Upper lobe of left lung (tissue), 6 donors: ENCODE measurements around the gene PLCB2. TPM values are rescaled to one million over a fixed set of nuclear protein-coding genes. Genes with fewer than 3 reads are reported as not detected.

Experiments used
- ATAC-seq, 2 donors: fragments of 200-7000 bp; cut with Tn5 transposase; one replicate each; pipeline ENCODE4 v1.9.1; 2022; ENCODE audit warnings: mild to moderate bottlenecking in 2 of 2, moderate library complexity in 2 of 2; ENCODE audit not compliant: low FRiP score in 2 of 2
- DNase-seq, 2 donors: peaks; one replicate each; pipeline ENCODE4 v3.0.0-alpha.2; 2019 to 2020
- H3K27ac ChIP-seq, 4 donors: fragments of 200-600 bp; sonication (generic); one replicate each; pipeline ENCODE4 v1.5.1; 2016 to 2019
- H3K27me3 ChIP-seq, 4 donors: fragments of 200-600 bp; sonication (generic); one replicate each; pipeline ENCODE4 v1.5.1; 2017 to 2019
- H3K36me3 ChIP-seq, 4 donors: fragments of 200-600 bp; sonication (generic); one replicate each; pipeline ENCODE4 v1.5.1; 2016 to 2019
- H3K4me1 ChIP-seq, 4 donors: fragments of 200-600 bp; sonication (generic); one replicate each; pipeline ENCODE4 v1.5.1; 2018 to 2019
- H3K4me3 ChIP-seq, 4 donors: fragments of 200-600 bp; sonication (generic); one replicate each; pipeline ENCODE4 v1.5.1; 2017 to 2019; ENCODE audit warnings: mild to moderate bottlenecking in 2 of 4, moderate library complexity in 1 of 4
- H3K9me3 ChIP-seq, 4 donors: fragments of 200-600 bp; sonication (generic); one replicate each; pipeline ENCODE4 v1.5.1; 2018 to 2019
- EP300 ChIP-seq, 4 donors: sonication (generic); formaldehyde crosslinking; IDR thresholded peaks; one replicate each; pipeline ENCODE4 v1.5.1; 2017; ENCODE audit warnings: antibody characterized with exemption in 4 of 4, control low read depth in 2 of 4
- POLR2A ChIP-seq, 4 donors: fragments of 450-650 bp; IDR thresholded peaks; one replicate each; pipeline ENCODE4 v1.5.1; 2016 to 2017; ENCODE audit warnings: antibody characterized with exemption in 4 of 4, mild to moderate bottlenecking in 2 of 4
- POLR2AphosphoS5 ChIP-seq, 2 donors: sonication (generic); formaldehyde crosslinking; IDR thresholded peaks; one replicate each; pipeline ENCODE4 v1.5.1; 2017; ENCODE audit warnings: antibody characterized with exemption in 2 of 2
- WGBS, 2 donors: methylation state at CpG; one replicate each; pipeline ENCODE4 v1.1.5; 2017 to 2018; 5-methylcytosine and 5-hydroxymethylcytosine counted together
- total RNA-seq, 6 donors: library from RNA; depleted of rRNA in 4 of 6; stranded (reverse); fragments of >200 nt in 4 of 6; gene quantifications; one replicate each; pipeline versions ENCODE4 v1.1.0 to v1.2.1, GENCODE V29; 2016 to 2021
- TF ChIP-seq, protein P1 (sequence below), 6 experiments: fragments of 450-650 bp in 4 of 6; fragments of 200-600 bp in 2 of 6; sonication (generic) in 2 of 6; IDR thresholded peaks; one replicate each; pipeline ENCODE4 v1.5.1; 2016 to 2019; ENCODE audit warnings: antibody characterized with exemption in 6 of 6
- donor health status: DM: no; HTN: no; CAD: no; lungs with moderate emphysema.
- donor health status: DM: no; HTN: yes; CAD: no; lungs with severe emphysema.

The PLCB2 gene
- total RNA-seq, 6 donors from 2014 or later, result 26.9 to 170 (median 85.7) TPM

DNA sequence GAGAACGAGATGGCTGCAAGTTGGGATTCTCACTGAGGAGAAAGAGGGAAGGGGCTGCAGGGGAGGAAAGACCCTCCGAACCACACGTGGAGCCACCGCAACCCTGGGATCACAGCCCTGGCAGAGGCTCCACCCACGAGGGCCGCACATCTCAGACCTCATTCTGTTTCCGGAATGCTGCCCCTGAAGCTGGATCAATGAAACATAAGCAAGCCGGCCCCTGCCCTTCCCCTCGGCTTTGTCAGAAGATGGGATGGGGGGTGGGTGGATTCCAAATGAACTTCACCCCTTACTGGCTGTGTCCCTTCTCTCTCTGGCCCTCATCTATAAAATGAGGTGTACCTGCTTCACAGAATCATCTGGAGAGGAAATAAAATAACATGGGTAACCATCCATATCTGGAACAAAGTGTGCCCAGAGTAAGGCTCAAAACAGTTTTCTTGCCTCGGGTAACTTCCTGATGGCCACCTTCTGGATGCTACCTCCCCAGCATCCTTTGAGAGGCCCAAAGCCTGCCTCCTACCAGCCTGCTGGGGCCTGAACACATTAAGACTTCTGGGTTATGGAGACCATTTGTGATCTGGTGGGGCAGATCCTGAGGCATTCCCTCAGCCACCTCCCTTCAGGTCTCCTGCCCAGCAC, 37.6 kb upstream of the PLCB2 start:
- no peak overlapping the region for H3K4me3 ChIP-seq
- TF ChIP-seq, protein P1, sequence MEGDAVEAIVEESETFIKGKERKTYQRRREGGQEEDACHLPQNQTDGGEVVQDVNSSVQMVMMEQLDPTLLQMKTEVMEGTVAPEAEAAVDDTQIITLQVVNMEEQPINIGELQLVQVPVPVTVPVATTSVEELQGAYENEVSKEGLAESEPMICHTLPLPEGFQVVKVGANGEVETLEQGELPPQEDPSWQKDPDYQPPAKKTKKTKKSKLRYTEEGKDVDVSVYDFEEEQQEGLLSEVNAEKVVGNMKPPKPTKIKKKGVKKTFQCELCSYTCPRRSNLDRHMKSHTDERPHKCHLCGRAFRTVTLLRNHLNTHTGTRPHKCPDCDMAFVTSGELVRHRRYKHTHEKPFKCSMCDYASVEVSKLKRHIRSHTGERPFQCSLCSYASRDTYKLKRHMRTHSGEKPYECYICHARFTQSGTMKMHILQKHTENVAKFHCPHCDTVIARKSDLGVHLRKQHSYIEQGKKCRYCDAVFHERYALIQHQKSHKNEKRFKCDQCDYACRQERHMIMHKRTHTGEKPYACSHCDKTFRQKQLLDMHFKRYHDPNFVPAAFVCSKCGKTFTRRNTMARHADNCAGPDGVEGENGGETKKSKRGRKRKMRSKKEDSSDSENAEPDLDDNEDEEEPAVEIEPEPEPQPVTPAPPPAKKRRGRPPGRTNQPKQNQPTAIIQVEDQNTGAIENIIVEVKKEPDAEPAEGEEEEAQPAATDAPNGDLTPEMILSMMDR (IDR thresholded peaks at IDR 0.05), result no peak
- TF ChIP-seq POLR2AphosphoS5 (IDR thresholded peaks at IDR 0.05) (no peak), POLR2A (IDR thresholded peaks at IDR 0.05) (no peak), EP300 (IDR thresholded peaks at IDR 0.05) (no peak)
- WGBS, 2 donors, result 69 to 73% methylated on average over 6 to 10 of the region's 10 CpGs
- H3K9me3 ChIP-seq, result no peaks in the 10 kb centered on the region
- ATAC-seq, result no peak
- no peaks in the 10 kb centered on the region for H3K36me3 ChIP-seq
- H3K4me1 ChIP-seq, result peaks cover 29 to 35% (median 31%) of the 10 kb centered on the region in 4 donors
- H3K27me3 ChIP-seq, result no peaks in the 10 kb centered on the region
- no peak for DNase-seq
- H3K27ac ChIP-seq, result no peak overlapping the region

DNA sequence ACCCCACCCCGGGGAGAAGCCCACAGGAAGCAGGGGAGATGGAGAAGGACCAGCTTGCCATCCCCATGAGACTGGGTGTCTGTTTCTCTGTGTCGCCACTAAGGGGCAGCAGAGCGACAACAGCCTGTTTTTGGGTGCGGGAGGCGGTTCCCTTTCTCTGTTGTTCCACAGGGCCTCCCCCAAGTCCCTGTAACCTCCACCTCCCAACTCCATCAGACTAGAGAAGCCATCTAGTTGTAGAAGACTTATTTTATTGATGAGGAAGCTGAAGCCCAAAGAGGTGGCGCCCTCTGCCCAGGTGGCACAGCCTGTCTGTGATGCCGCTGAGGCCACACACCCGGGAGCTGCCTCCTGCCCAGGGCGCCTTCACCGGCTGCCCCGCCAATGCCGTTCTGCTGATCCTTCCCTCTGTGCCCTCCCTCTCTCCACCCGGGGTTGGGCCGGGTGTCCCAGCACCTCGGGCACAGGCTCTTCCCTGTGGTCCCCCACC, 36.9 kb upstream of the PLCB2 start:
- Histone ChIP-seq H3K4me1 (peaks cover 36 to 42% (median 38%) of the 10 kb centered on the region in 4 donors), H3K27me3 (no peaks in the 10 kb centered on the region), H3K36me3 (no peaks in the 10 kb centered on the region), H3K9me3 (no peaks in the 10 kb centered on the region), H3K27ac (no peak overlapping the region), H3K4me3 (no peak overlapping the region)
- peak; percentile 64 to 68 for DNase-seq
- TF ChIP-seq POLR2AphosphoS5 (IDR thresholded peaks at IDR 0.05), result no peak
- TF ChIP-seq, protein P1 (IDR thresholded peaks at IDR 0.05), result peak; percentile 63 to 81 (median 76)
- WGBS, 2 donors, result 10 to 34% methylated on average over 4 to 15 of the region's 15 CpGs
- ATAC-seq, result peak in 1 of 2 donors; percentile 50

DNA sequence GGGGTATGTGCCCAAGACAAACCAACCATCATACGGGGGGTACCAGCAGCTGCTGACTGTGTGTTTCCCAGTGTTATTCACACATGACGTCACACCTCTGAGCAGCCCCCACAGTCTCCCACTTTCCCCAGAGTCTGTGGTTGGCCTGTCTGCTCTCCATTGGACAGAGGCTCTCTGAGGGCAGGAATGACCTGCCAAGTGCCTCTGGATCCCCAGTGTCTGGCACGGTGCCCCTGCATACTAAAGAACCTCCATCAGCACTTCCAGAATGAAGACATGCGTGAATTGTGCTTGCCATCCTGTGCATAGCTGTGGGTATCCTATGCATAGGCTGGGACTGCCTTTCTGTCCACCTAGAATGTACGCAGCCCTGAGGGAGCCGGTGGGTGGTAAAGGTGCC, 36.5 kb upstream of the PLCB2 start:
- TF ChIP-seq EP300 (IDR thresholded peaks at IDR 0.05) (no peak), POLR2AphosphoS5 (IDR thresholded peaks at IDR 0.05) (no peak), POLR2A (IDR thresholded peaks at IDR 0.05) (no peak)
- TF ChIP-seq, protein P1 (IDR thresholded peaks at IDR 0.05), result no peak
- DNase-seq (no peak), ATAC-seq (no peak)
- Histone ChIP-seq H3K27me3 (no peaks in the 10 kb centered on the region), H3K9me3 (no peaks in the 10 kb centered on the region), H3K4me1 (peaks cover 40 to 47% (median 42%) of the 10 kb centered on the region in 4 donors), H3K27ac (peak overlapping the region in 2 of 4 donors; percentile 18 to 55), H3K4me3 (no peak overlapping the region), H3K36me3 (no peaks in the 10 kb centered on the region)
- 50 to 68% methylated on average over 2 to 6 of the region's 6 CpGs for WGBS, 2 donors

DNA sequence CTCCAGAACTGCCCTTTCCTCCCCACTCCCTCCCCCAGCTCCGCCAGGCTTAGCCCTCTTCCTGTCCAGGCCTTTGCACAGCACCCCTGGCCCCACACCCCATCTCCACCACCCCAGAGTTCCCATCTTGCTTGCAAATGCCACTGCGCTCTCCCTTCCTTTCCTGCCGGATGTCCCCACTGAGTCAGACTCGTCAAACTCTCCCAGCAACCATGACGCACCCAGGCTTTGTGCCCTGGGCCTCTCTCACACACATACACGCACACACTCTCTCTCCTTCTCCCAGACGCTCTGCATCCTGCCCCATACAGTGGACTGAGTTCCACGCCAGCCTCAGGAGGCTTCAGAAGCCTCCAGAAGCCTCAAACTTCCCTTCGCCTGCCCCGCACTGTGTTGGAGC, 35.8 kb upstream of the PLCB2 start:
- WGBS, 2 donors, result 77 to 79% methylated on average over 10 of the region's 10 CpGs
- Histone ChIP-seq H3K4me1 (peaks cover 47 to 54% (median 50%) of the 10 kb centered on the region in 4 donors), H3K27ac (peak overlapping the region; percentile 18 to 73 (median 44)), H3K4me3 (no peak overlapping the region), H3K9me3 (no peaks in the 10 kb centered on the region), H3K36me3 (no peaks in the 10 kb centered on the region), H3K27me3 (no peaks in the 10 kb centered on the region)
- ATAC-seq (no peak), DNase-seq (no peak)
- TF ChIP-seq, protein P1 (IDR thresholded peaks at IDR 0.05), result no peak
- TF ChIP-seq POLR2AphosphoS5 (IDR thresholded peaks at IDR 0.05) (peak in 1 of 2 donors; percentile 12), POLR2A (IDR thresholded peaks at IDR 0.05) (no peak), EP300 (IDR thresholded peaks at IDR 0.05) (no peak)
